ENCODE results near the gene SS18L1. TPM values are rescaled to one million over a fixed set of nuclear protein-coding genes. Genes with fewer than 3 reads are reported as not detected.

The SS18L1 gene
- total RNA-seq, 4 donors from 2014 or later, result 12.4 to 23.1 (median 13.7) TPM

DNA sequence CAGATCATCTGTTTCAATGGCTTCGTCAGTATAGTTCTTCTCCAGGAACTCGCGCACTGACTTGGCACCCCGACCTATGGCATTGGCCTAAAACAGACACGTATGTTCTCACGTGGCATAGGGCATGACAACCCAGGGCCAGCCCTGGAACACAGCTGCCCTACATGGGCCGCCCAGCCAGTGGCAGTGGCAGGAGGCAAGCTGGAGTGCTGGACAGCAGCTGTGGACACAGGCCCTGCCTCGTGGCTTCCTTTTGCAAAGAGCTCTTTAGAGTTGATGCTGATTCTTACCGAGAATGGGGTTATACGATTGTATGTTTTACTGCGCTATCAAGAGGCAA is 5.4 kb upstream of the SS18L1 start:
- H3K4me1 ChIP-seq, result peaks cover 4 to 53% (median 23%) of the 10 kb centered on the region in 4 donors
- TF ChIP-seq EP300 (IDR thresholded peaks at IDR 0.05) (no peak), POLR2A (IDR thresholded peaks at IDR 0.05) (no peak)
- TF ChIP-seq, protein P1, sequence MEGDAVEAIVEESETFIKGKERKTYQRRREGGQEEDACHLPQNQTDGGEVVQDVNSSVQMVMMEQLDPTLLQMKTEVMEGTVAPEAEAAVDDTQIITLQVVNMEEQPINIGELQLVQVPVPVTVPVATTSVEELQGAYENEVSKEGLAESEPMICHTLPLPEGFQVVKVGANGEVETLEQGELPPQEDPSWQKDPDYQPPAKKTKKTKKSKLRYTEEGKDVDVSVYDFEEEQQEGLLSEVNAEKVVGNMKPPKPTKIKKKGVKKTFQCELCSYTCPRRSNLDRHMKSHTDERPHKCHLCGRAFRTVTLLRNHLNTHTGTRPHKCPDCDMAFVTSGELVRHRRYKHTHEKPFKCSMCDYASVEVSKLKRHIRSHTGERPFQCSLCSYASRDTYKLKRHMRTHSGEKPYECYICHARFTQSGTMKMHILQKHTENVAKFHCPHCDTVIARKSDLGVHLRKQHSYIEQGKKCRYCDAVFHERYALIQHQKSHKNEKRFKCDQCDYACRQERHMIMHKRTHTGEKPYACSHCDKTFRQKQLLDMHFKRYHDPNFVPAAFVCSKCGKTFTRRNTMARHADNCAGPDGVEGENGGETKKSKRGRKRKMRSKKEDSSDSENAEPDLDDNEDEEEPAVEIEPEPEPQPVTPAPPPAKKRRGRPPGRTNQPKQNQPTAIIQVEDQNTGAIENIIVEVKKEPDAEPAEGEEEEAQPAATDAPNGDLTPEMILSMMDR (IDR thresholded peaks at IDR 0.05), result no peak
- H3K4me3 ChIP-seq, result no peak overlapping the region
- no peak overlapping the region for H3K27ac ChIP-seq
- no peak for DNase-seq (ENCODE audit: low spot score in 2 of 2)
- WGBS, 2 donors, result 78 to 79% methylated on average over 11 of the region's 11 CpGs
- no peaks in the 10 kb centered on the region for H3K9me3 ChIP-seq
- no peaks in the 10 kb centered on the region for H3K27me3 ChIP-seq
- peaks cover 7 to 69% (median 25%) of the 10 kb centered on the region in 3 donors for H3K36me3 ChIP-seq

DNA sequence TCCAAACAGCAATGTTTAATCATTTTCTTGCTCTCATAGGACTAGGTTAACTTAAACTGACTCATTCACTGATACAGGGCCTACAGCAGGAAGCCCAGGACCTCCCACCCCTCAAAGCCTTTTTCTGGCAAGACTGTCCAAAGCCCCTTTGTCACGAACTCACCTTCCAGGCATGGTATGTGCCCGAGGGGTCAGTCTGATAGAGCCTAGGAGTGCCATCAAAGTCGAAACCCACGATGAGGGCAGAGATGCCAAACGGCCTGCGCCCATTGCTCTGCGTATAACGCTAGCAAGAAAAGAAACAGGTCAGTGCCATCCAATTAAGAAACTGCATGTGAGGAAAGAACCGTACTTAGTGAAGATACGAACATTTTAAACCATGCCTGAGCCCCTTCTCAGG is 4.7 kb upstream of the SS18L1 start:
- Histone ChIP-seq H3K4me3 (no peak overlapping the region), H3K9me3 (no peaks in the 10 kb centered on the region), H3K4me1 (peaks cover 4 to 46% (median 23%) of the 10 kb centered on the region in 4 donors), H3K27me3 (no peaks in the 10 kb centered on the region), H3K36me3 (peaks cover 7 to 61% (median 25%) of the 10 kb centered on the region in 3 donors), H3K27ac (no peak overlapping the region)
- 90% methylated on average over 10 of the region's 10 CpGs for WGBS, 2 donors
- TF ChIP-seq POLR2A (IDR thresholded peaks at IDR 0.05), result no peak
- no peak for TF ChIP-seq EP300 (IDR thresholded peaks at IDR 0.05)
- TF ChIP-seq, protein P1 (IDR thresholded peaks at IDR 0.05), result no peak
- DNase-seq (ENCODE audit: low spot score in 2 of 2), result no peak

DNA sequence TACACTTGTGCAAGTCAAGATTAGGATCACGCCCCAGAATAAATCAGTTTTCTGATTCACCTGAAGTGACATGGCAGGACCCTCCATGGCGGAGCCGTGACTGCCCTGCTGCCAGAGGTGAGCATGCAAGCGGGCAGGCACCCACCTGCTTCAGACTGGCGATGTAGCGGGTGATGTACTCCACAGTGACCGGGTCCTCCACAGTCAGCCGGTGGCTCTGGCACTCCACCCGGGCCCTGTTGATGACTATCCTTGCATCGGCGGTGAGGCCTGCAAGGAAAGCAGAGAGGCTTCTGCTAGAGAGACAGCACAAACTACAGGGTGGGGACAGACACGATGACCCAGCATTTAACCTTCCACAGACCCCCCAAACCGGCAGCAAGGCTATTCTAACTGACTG is 3.9 kb upstream of the SS18L1 start:
- DNase-seq (ENCODE audit: low spot score in 2 of 2), result no peak
- no peak for TF ChIP-seq POLR2A (IDR thresholded peaks at IDR 0.05)
- TF ChIP-seq, protein P1 (IDR thresholded peaks at IDR 0.05), result no peak
- no peak for TF ChIP-seq EP300 (IDR thresholded peaks at IDR 0.05)
- Histone ChIP-seq H3K9me3 (no peaks in the 10 kb centered on the region), H3K27me3 (no peaks in the 10 kb centered on the region), H3K27ac (no peak overlapping the region), H3K4me1 (peaks cover 4 to 42% (median 22%) of the 10 kb centered on the region in 4 donors), H3K4me3 (no peak overlapping the region), H3K36me3 (peaks cover 7 to 55% (median 25%) of the 10 kb centered on the region in 3 donors)
- 90% methylated on average over 11 to 13 of the region's 13 CpGs for WGBS, 2 donors

DNA sequence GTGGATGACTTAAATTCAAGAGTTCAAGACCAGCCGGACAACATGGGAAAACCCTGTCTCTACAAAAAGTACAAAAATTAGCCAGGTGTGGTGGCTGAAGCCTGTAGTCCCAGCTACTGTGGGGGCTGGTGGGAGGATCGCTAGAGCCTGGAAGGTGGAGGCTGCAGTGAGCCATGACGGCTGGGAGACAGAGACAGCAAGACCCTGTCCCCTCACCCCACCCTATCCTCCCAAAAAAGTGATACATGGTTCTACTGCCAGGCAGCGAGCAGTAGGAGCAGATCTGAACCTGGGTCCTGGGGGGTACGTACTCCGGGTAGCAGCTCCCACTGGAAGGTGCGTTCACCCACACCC is 2.5 kb upstream of the SS18L1 start:
- WGBS, 2 donors, result 78 to 83% methylated on average over 7 of the region's 7 CpGs
- DNase-seq (ENCODE audit: low spot score in 2 of 2), result no peak
- H3K9me3 ChIP-seq, result no peaks in the 10 kb centered on the region
- H3K4me1 ChIP-seq, result peaks cover 4 to 46% (median 28%) of the 10 kb centered on the region in 4 donors
- H3K27me3 ChIP-seq, result no peaks in the 10 kb centered on the region
- TF ChIP-seq EP300 (IDR thresholded peaks at IDR 0.05), result no peak
- TF ChIP-seq, protein P1 (IDR thresholded peaks at IDR 0.05), result no peak
- TF ChIP-seq POLR2A (IDR thresholded peaks at IDR 0.05), result no peak
- peak overlapping the region in 2 of 4 donors; percentile 96 to 99 for H3K27ac ChIP-seq
- H3K36me3 ChIP-seq, result peaks cover 7 to 44% (median 25%) of the 10 kb centered on the region in 3 donors
- H3K4me3 ChIP-seq, result peak overlapping the region in 1 of 4 donors; percentile 96

DNA sequence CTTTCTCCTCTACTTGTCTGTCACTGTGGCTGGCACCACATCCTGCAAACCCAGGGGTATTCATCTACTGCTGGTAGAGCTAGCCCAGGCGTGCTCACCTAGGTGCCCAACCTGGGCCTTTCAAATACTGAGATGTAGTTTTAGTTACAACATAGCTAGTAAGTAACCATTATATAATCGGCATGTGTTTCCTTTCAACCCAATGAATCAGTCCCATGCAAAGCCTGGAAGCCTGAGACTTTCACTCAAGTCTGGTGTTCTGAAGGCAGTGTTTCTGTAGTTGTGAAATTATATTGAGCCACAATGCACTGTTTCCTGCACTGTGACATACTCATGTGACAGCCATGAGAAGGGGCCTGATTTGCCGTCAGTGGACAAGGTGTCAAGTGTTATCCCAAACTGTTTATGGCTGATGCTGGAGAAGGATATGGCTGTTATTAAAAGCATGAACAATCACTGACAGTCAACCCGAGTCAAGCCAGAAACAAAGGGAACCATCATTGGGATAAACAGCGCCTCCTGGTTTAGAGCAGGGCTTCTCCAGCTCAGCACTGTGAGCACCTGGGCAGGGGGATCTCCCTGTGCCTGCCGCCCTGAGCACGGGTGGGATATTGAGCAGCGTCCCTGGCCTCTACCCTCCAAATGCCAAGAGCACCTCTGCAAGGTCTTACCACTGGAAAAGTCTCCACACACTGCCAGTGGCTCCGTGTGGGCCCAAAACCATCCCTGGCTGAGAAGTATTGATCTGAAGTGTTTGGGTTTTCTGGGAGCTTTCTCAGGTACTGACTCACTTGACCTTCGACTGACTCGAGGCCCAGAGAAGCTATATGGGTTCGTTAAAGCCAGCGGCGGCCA is 1.9 kb upstream of the SS18L1 start:
- DNase-seq (ENCODE audit: low spot score in 2 of 2), result no peak
- H3K9me3 ChIP-seq, result no peaks in the 10 kb centered on the region
- peaks cover 4 to 48% (median 29%) of the 10 kb centered on the region in 4 donors for H3K4me1 ChIP-seq
- peak overlapping the region; percentile 89 to 99 (median 96) for H3K27ac ChIP-seq
- H3K27me3 ChIP-seq, result no peaks in the 10 kb centered on the region
- peak overlapping the region; percentile 71 to 96 (median 78) for H3K4me3 ChIP-seq
- WGBS, 2 donors, result 18 to 22% methylated on average over 14 of the region's 14 CpGs
- TF ChIP-seq, protein P1 (IDR thresholded peaks at IDR 0.05), result no peak
- TF ChIP-seq EP300 (IDR thresholded peaks at IDR 0.05) (no peak), POLR2A (IDR thresholded peaks at IDR 0.05) (no peak)
- H3K36me3 ChIP-seq, result peaks cover 7 to 38% (median 25%) of the 10 kb centered on the region in 3 donors
